Uterus (tissue), 4 donors: Measurements from ENCODE around the gene MAP4K1. TPM values are rescaled to one million over a fixed set of nuclear protein-coding genes. Genes with fewer than 3 reads are reported as not detected.

ENCODE experiments used
- DNase-seq, 2 donors: peaks; one replicate each; pipeline ENCODE4 v3.0.0-alpha.2; 2019 to 2020
- H3K27ac ChIP-seq, 2 donors: fragments of 200-600 bp; sonication (generic); 1 replicate in 1 of 2; 2 replicates in 1 of 2; pipeline ENCODE4 v1.5.1; 2016 to 2018
- H3K27me3 ChIP-seq, 2 donors: fragments of 200-600 bp; sonication (generic); one replicate each; pipeline ENCODE4 v1.5.1; 2018 to 2019; ENCODE audit warnings: control low read depth in 1 of 2
- H3K36me3 ChIP-seq, 2 donors: fragments of 200-600 bp; sonication (generic); one replicate each; pipeline ENCODE4 v1.5.1; 2019; ENCODE audit warnings: control low read depth in 1 of 2
- H3K4me1 ChIP-seq, 2 donors: fragments of 200-600 bp; sonication (generic); one replicate each; pipeline ENCODE4 v1.5.1; 2018 to 2019; ENCODE audit warnings: control low read depth in 1 of 2
- H3K4me3 ChIP-seq, 2 donors: fragments of 200-600 bp; sonication (generic); 1 replicate in 1 of 2; 2 replicates in 1 of 2; pipeline ENCODE4 v1.5.1; 2018 to 2019; ENCODE audit warnings: mild to moderate bottlenecking in 1 of 2
- H3K9me3 ChIP-seq, 2 donors: fragments of 200-600 bp; sonication (generic); one replicate each; pipeline ENCODE4 v1.5.1; 2019; ENCODE audit warnings: control low read depth in 1 of 2
- CTCF ChIP-seq, 4 experiments: fragments of 200-600 bp in 2 of 4; fragments of 450-650 bp in 2 of 4; sonication (generic) in 2 of 4; IDR thresholded peaks; one replicate each; pipeline ENCODE4 v1.5.1; 2016 to 2019; ENCODE audit warnings: antibody characterized with exemption in 4 of 4, mild to moderate bottlenecking in 2 of 4, moderate library complexity in 1 of 4
- POLR2A ChIP-seq, 2 donors: fragments of 450-650 bp; IDR thresholded peaks; one replicate each; pipeline ENCODE4 v1.6.1; 2016; ENCODE audit warnings: antibody characterized with exemption in 2 of 2, mild to moderate bottlenecking in 1 of 2, moderate library complexity in 1 of 2
- intact Hi-C: fragments of 100-400 bp; cut with DNase I; formaldehyde crosslinking; loops from one replicate; pipeline ENCODE4 v1.15.1; 2023; ENCODE audit warnings: low total_unique reads
- total RNA-seq, 4 donors: library from RNA; depleted of rRNA in 3 of 4; stranded (reverse); fragments of >200 nt in 3 of 4; gene quantifications; one replicate each; pipeline versions ENCODE4 v1.1.0 to v1.2.4, GENCODE V29; 2014 to 2023
- donor health status: DM: yes; HTN: yes; CAD: no.

The MAP4K1 gene
- total RNA-seq, 4 donors from 2014 or later, result 0.55 to 4.5 (median 3.6) TPM; not detected in 1

GRCh38 chr19:38618590-38619360, 1.0 kb upstream of the MAP4K1 start, which contains the start of gene EIF3K:
Gene EIF3K, plus strand, starts transcription at chr19:38619188. Its CDS starts 81 bp downstream, at chr19:38619269.
- TF ChIP-seq POLR2A (IDR thresholded peaks at IDR 0.05) (peak; percentile 47 to 57), CTCF (IDR thresholded peaks at IDR 0.05) (peak in 1 of 4 experiments; percentile 12)
- peak; percentile 98 to 100 for DNase-seq
- intact Hi-C loops, result no loop called here
- H3K4me1 ChIP-seq, result no peaks in the 10 kb centered on the region
- H3K9me3 ChIP-seq, result no peaks in the 10 kb centered on the region
- H3K27me3 ChIP-seq, result no peaks in the 10 kb centered on the region
- peak within 1 kb of the TSS; percentile 67 to 90 for H3K4me3 ChIP-seq
- H3K27ac ChIP-seq, result peak within 1 kb of the TSS; percentile 69 to 79
- H3K36me3 ChIP-seq, result no peaks in the 10 kb centered on the region

- TF ChIP-seq POLR2A (IDR thresholded peaks at IDR 0.05), result no peak
- no peak for TF ChIP-seq CTCF (IDR thresholded peaks at IDR 0.05)
- Histone ChIP-seq H3K27ac (no peak overlapping the region), H3K4me3 (no peak overlapping the region), H3K4me1 (no peaks in the 10 kb centered on the region), H3K27me3 (no peaks in the 10 kb centered on the region), H3K9me3 (no peaks in the 10 kb centered on the region), H3K36me3 (no peaks in the 10 kb centered on the region)
- intact Hi-C loops, result no loop called here
- DNase-seq, result no peak
Measured at GRCh38 chr19:38617283-38617763, 430 bp downstream of the MAP4K1 start.

- Histone ChIP-seq H3K9me3 (no peaks in the 10 kb centered on the region), H3K27me3 (no peaks in the 10 kb centered on the region), H3K36me3 (no peaks in the 10 kb centered on the region), H3K4me1 (no peaks in the 10 kb centered on the region), H3K4me3 (no peak overlapping the region), H3K27ac (no peak overlapping the region)
- TF ChIP-seq CTCF (IDR thresholded peaks at IDR 0.05) (no peak), POLR2A (IDR thresholded peaks at IDR 0.05) (no peak)
- intact Hi-C loops, result no loop called here
- no peak for DNase-seq
Measured at GRCh38 chr19:38616265-38616664, 1.5 kb downstream of the MAP4K1 start.

- intact Hi-C loops, result no loop called here
- no peak overlapping the region for H3K27ac ChIP-seq
- no peaks in the 10 kb centered on the region for H3K9me3 ChIP-seq
- TF ChIP-seq CTCF (IDR thresholded peaks at IDR 0.05) (no peak), POLR2A (IDR thresholded peaks at IDR 0.05) (no peak)
- no peak for DNase-seq
- no peaks in the 10 kb centered on the region for H3K4me1 ChIP-seq
- no peaks in the 10 kb centered on the region for H3K27me3 ChIP-seq
- no peaks in the 10 kb centered on the region for H3K36me3 ChIP-seq
- no peak overlapping the region for H3K4me3 ChIP-seq
Measured at GRCh38 chr19:38615007-38615581, 2.7 kb downstream of the MAP4K1 start.

GRCh38 chr19:38614289-38614688, 3.5 kb downstream of the MAP4K1 start:
- TF ChIP-seq CTCF (IDR thresholded peaks at IDR 0.05) (no peak), POLR2A (IDR thresholded peaks at IDR 0.05) (no peak)
- no peaks in the 10 kb centered on the region for H3K9me3 ChIP-seq

More at GRCh38 chr19:38614289-38614688, 3.5 kb downstream of the MAP4K1 start:
- Histone ChIP-seq H3K4me1 (no peaks in the 10 kb centered on the region), H3K4me3 (no peak overlapping the region), H3K27me3 (no peaks in the 10 kb centered on the region), H3K27ac (no peak overlapping the region), H3K36me3 (no peaks in the 10 kb centered on the region)
- intact Hi-C loops, result no loop called here
- no peak for DNase-seq
